SKM-1 treated with dmso at 0.1 percent for 144 hours (cell line): ENCODE measurements around the gene ZSCAN2.
"Not testable (repeated sequence)": the region's sequence is repeated elsewhere in the genome, so short reads cannot be mapped to it uniquely, and the experiment has no call there.

Experiments
- DNase-seq: peaks from one replicate; lab custom pipeline; 2025; ENCODE audit not compliant: unreplicated experiment; lab: John Stamatoyannopoulos, UW

The ZSCAN2 gene

GRCh38 chr15:84634228-84634837 lies 33.5 kb downstream of the ZSCAN2 start:
- no peak for DNase-seq

- no peak for DNase-seq
Observed at GRCh38 chr15:84638103-84638502, 37.3 kb downstream of the ZSCAN2 start.

DNA sequence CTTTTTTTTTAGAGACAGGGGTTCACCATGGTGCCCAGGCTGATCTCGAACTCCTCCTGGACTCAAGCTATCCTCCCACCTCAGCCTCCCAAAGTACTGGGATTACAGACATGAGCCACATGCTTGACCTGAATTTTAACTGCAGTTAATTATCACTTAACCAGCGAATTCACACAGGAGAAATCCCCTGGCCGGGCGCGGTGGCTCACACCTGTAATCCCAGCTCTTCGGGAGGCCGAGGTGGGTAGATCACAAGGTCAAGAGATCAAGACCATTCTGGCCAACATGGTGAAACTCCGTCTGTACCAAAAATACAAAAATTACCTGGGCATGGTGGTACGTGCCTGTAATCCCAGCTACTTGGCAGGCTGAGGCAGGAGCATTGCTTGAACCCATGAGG lies 41.1 kb downstream of the ZSCAN2 start:
- DNase-seq: not testable (repeated sequence)

- not testable (repeated sequence) for DNase-seq
Observed at GRCh38 chr15:84642640-84643039, 41.8 kb downstream of the ZSCAN2 start.

GRCh38 chr15:84643838-84644237 lies 43.0 kb downstream of the ZSCAN2 start:
- no peak for DNase-seq

DNA sequence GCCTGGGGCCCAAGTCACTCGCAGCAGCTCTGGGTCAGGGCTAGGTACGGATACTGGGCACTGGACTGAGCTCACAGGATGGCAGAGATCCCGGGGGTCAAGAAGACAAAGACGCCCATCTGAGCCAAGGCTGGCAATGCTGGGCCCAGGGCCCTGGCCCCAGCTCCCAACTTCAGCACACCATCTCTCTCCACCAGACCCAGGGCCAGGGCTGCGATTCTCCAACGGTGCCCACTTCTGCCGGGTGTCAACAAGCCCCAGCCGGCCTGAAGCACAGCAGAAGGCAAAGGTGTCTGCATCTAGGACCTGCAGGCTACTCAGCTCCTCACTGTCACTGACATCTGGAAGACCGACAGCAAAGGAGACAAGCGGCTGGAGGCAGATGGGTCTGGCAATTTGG lies 44.7 kb downstream of the ZSCAN2 start:
- DNase-seq: no peak

DNA sequence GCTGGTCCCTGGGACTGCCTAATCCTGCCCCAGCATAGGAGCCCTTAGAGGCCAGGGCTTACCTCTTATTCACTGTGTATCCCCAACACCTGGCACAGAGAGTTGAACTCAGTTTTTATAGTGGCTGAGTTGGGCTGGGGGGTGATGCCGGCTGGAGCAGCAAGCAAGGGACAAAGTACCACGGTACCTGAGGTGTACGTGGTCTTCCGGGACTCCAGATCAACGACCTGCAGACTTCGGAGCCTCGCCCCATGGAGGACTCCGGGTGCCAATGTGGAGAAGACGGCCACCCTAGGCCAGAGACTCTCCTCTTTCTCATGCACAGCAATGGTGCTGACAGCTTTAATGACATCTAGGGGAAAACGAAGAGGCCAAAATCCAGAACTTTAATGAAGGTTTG lies 45.2 kb downstream of the ZSCAN2 start:
- no peak for DNase-seq

GRCh38 chr15:84647726-84648125 lies 46.9 kb downstream of the ZSCAN2 start:
- no peak for DNase-seq

DNA sequence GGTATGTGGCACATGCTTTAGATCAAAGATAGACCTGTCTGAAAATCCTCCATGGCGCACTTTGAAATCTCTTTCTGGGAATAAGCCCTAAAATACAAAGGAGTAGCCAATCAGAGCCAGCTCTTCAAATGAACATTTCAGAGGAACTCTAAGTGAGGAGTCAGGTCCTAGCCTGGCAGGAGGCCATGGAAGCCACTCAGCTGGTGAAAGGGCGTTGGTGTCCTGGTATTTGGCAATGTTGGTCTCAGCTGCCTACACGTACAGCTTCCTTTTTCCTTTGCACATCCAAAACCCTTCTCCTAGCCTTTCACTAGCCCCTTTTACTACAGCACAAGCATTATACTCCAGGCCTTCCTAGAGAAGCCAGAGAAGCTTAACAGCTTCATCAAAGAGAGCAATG lies 47.7 kb downstream of the ZSCAN2 start:
- DNase-seq: no peak

GRCh38 chr15:84649706-84650105 lies 48.9 kb downstream of the ZSCAN2 start:
- DNase-seq: no peak

DNA sequence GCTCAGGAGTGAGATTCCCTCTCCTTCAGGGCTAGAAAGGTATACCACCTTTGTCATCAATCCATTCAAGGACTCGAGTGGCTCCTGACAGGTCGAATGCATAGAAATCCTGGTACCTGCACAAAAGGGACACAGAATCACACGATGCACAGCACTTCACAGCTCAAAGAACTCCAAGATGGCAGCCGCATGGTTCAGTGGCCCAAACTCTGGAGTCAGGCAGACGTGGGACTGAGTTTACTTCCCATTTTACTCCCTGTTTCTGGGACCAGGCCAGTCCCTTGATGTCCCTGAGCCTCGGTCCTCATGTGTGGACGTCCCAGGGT lies 52.7 kb downstream of the ZSCAN2 start:
- no peak for DNase-seq

DNA sequence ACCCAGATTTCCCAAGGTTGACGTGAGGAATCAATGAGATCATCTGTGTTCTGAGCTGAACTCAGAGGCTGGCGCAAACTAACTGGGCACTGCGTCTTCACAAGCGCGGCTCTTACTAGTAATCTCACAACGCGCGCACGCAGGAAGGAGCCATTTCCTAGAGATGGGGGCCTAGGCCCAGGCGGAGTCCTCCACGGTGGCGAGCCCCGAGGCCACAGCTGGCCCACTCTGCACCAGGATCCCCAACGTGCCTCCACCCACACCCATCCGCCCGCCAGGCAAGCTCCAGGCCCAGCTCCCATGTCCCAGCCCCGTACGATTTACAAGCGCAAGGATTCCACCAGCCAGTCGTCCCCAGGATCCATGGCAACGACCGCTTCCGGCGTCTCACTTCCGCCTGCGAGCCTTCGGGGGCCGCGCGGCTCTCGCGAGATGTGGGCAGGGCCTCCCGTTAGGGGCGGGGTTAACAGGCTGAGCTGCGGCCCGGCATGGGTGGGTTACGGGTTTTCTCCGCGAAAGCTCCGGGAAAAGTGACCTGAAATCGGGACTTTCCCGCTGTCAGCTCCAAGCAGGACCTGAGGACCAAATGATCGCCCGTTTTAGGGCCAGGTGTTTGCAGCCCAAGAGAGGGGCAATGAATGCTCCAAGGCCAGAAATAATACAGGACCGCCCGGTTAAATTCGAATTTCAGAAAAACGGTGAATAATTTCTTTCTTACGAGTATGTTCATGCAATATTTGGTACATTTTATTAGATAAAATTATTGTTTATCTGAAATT lies 53.3 kb downstream of the ZSCAN2 start, which contains the start of gene WDR73:
TSS of gene WDR73 (minus strand) at position 374 of the 779 bp plus-strand sequence. CDS start at position 365, 9 bp downstream.
- peak; percentile 87 for DNase-seq

DNA sequence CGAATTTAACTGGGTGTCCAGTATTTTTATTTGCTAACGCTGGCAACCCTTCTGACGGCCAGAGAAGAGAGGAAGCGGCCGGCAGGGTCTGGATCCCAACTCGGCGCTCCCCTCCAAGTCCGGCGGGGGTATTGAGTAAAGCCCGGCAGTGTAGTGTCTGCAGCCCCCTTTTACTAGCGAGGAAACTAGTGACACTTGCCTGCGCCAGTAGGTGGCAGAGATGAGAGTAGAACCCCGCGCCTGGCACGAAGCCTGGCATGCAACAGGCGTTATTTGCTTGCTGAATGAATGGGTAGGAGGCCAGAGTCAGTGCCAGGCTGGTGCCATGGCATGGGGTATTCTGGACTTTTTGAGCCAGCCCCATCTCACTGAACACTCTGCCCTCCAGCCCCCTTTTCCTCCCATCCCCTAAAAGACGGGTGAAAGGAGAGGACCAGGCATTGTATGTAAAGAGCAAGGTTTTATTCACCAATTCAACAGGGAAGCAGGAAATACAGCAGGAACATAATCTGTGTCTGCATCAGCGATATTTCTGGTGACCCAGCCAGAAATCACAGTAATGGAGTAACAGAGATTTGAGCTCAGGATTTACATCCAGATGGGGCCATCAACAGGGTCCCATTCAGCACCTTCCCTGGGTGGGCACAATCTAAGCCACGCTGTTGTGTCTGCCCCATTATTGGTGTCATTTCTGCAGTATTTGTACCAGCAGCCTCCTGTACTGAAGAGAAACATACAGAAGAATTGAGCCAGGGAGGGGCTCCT lies 54.1 kb downstream of the ZSCAN2 start:
- DNase-seq: peak; percentile 60

DNA sequence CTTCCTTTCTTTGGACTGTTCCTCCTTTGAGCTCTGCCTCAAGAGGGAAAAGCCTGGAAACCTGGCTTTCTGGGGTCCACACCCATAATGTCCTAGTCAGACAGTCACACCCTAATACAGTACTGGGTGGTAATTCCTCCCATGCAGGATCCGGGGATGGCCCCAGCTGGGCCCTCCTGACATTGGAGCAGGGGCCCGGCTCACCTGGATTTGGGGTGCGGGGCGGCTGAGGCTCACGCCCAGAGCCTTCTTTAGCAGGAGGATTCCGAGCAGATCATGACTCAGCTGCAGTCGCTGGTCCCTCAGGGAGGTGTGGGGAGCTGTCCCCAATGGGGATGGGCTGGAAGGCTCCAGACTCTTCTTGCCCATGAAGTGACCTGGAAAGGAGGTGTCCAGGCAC lies 56.2 kb downstream of the ZSCAN2 start:
- DNase-seq: no peak

- DNase-seq: no peak
Observed at GRCh38 chr15:84657748-84658079, 56.9 kb downstream of the ZSCAN2 start.

DNA sequence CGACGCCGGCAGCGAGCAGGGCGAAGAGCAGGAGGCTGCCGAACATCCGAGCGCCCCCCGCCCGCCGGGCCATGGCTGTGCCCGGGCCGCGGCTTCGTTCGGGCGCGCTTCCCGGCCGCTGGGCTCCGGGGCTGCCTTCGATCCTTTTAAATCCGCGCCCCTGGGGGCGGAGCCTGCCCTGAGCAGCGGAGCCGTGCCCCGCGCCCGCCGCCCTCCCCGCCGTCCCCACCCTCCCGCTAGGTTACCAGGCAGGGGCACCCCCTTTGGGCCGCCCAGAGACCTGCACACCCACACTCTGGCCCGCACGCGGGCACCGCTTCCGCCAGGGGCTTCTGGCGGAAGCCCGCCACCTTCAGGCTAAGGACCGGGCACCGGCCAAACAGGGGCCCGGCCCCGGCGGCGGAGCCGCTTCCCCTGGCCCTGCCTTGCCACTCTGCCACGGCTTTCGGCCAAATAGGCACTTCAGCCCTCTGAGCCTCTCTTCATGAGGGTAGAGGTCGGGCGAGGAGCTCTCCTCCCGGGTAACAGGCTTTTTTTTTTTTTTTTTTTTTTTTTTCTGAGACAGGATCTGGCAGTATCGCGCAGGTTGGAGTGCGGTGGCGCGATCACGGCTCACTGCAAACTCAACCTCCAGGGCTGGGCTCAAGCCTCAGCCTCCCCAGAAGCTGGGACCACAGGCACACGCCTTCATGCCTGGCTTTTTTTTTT lies 57.4 kb downstream of the ZSCAN2 start, which contains the start of gene NMB:
TSS of gene NMB (minus strand) at position 120 of the 708 bp plus-strand sequence. CDS start at position 73, 47 bp downstream.
- peak; percentile 83 for DNase-seq

DNA sequence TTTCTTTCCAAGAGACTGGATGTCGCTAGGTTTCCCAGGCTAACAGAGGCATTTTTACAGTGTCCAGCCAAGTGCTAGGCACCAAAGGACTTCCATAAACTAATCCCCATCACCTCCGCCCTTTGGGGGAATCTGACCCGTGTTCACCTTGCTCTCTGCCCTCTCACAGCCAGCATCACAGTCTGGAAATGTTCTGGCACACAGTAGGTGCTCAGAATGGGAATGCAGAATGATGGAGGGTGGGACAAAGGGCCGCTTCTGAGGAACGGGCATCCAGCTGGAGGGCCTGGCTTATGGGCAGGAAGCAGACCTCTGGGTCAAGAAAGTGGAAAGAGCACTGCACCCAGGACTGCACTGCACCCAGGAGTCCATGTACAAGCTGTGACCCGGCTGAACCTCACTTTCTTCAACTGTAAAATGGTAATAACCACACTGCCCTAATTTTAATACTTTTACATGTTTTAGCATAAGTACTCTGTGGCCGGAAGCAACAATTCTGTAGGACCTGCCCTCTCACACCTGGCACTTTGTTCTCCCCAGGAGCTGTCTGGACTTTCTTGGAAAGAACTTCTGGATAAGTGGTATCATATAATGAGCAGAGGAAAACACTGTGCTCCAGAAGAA lies 58.1 kb downstream of the ZSCAN2 start:
- no peak for DNase-seq

- no peak for DNase-seq
Observed at GRCh38 chr15:84659904-84660781, 59.3 kb downstream of the ZSCAN2 start.

GRCh38 chr15:84661001-84661400 lies 60.2 kb downstream of the ZSCAN2 start:
- DNase-seq: no peak

GRCh38 chr15:84666373-84666772 lies 65.6 kb downstream of the ZSCAN2 start:
- no peak for DNase-seq
